ENCODE data around the gene ZNF428.

The ZNF428 gene

DNA sequence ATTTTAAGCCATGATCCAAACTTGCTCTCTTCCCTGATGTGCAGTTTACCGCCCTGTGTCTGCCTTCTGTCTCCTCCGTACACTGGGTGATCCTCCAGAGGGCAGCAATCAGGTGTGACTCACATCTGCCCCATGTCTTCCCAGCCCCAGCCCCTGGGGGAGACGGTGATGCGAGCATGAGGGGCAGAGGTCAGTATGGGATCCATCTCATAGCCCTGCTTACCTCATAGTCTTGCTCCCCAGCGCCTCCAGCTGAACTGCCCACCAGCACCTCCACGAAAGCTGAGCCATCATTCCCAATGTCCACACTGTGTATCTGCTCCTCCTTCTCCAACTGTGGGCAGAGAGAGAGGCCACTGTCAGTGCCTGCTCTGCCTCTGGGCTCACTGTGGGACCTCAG, 58.7 kb downstream of the ZNF428 start:
- no peak for DNase-seq

All from NCI-H2227 treated with DMSO at 0.1 percent for 48 hours (cell line).